Liver (tissue), 9 donors: ENCODE data around the gene USP48. TPM values are rescaled to one million over a fixed set of nuclear protein-coding genes. Genes with fewer than 3 reads are reported as not detected.

Source experiments
- DNase-seq: peaks from one replicate; pipeline ENCODE4 v3.0.0-alpha.2; 2017; ENCODE audit warnings: low spot score
- H3K27ac ChIP-seq, 2 donors: one replicate each; pipeline ENCODE4 v1.7.0; 2013; ENCODE audit warnings: inconsistent platforms in 2 of 2, low read length in 2 of 2, control low read depth in 1 of 2, low read depth in 1 of 2, mild to moderate bottlenecking in 1 of 2
- H3K27me3 ChIP-seq, 4 donors: one replicate each; pipeline versions ENCODE4 v1.6.1 to v1.7.0; 2013; ENCODE audit warnings: low read length in 3 of 4, inconsistent platforms in 1 of 4, mild to moderate bottlenecking in 1 of 4, moderate library complexity in 1 of 4; ENCODE audit not compliant: control insufficient read depth in 4 of 4, insufficient read depth in 4 of 4
- H3K36me3 ChIP-seq, 4 donors: one replicate each; pipeline versions ENCODE4 v1.6.1 to v1.7.0; 2013; ENCODE audit warnings: low read length in 3 of 4, mild to moderate bottlenecking in 3 of 4, low read depth in 1 of 4, moderate library complexity in 1 of 4; ENCODE audit not compliant: control insufficient read depth in 4 of 4, insufficient read depth in 3 of 4
- H3K4me1 ChIP-seq, 4 donors: one replicate each; pipeline versions ENCODE4 v1.6.1 to v1.7.0; 2013; ENCODE audit warnings: low read length in 3 of 4, mild to moderate bottlenecking in 3 of 4, moderate library complexity in 1 of 4; ENCODE audit not compliant: control insufficient read depth in 4 of 4, insufficient read depth in 4 of 4
- H3K4me3 ChIP-seq, 3 donors: one replicate each; pipeline versions ENCODE4 v1.6.1 to v1.7.0; 2013; ENCODE audit warnings: low read length in 3 of 3, control low read depth in 1 of 3, low read depth in 1 of 3, mild to moderate bottlenecking in 1 of 3
- H3K9ac ChIP-seq, 2 donors: one replicate each; pipeline ENCODE4 v1.7.0; 2013; ENCODE audit warnings: low read length in 2 of 2, mild to moderate bottlenecking in 2 of 2, moderate library complexity in 2 of 2, control low read depth in 1 of 2, low read depth in 1 of 2
- H3K9me3 ChIP-seq, 4 donors: one replicate each; pipeline versions ENCODE4 v1.6.1 to v1.7.0; 2013; ENCODE audit warnings: low read length in 3 of 4; ENCODE audit not compliant: control insufficient read depth in 4 of 4
- CTCF ChIP-seq: fragments of 150-350 bp; IDR thresholded peaks from 2 replicates; pipeline ENCODE4 v1.5.1; 2017; ENCODE audit warnings: improper control_type of control experiment, low read depth, low read length; ENCODE audit not compliant: missing input control
- EGR1 ChIP-seq, 2 donors: IDR thresholded peaks; 2 replicates each; pipeline ENCODE4 v1.6.1; 2016 to 2018; ENCODE audit warnings: antibody characterized with exemption in 2 of 2, low read depth in 2 of 2
- MAX ChIP-seq: IDR thresholded peaks from 2 replicates; pipeline ENCODE4 v1.6.1; 2016; ENCODE audit warnings: antibody characterized with exemption
- RAD21 ChIP-seq, 2 donors: IDR thresholded peaks; 2 replicates each; pipeline ENCODE4 v1.6.1; 2016; ENCODE audit warnings: antibody characterized with exemption in 2 of 2, mild to moderate bottlenecking in 2 of 2
- REST ChIP-seq: IDR thresholded peaks from 2 replicates; pipeline ENCODE4 v1.6.1; 2016; ENCODE audit warnings: antibody characterized with exemption, mild to moderate bottlenecking
- RXRA ChIP-seq, 2 donors: IDR thresholded peaks; 2 replicates each; pipeline ENCODE4 v1.6.1; 2017 to 2018; ENCODE audit warnings: antibody characterized with exemption in 2 of 2, mild to moderate bottlenecking in 1 of 2
- WGBS: extraction: QIAGEN DNeasy Blood & Tissue Kit; methylation state at CpG from one replicate; pipeline ENCODE4 v1.1.7; 2013; 5-methylcytosine and 5-hydroxymethylcytosine counted together
- polyA plus RNA-seq, 2 donors: library from polyadenylated mRNA; stranded (reverse) in 1 of 2; unstranded in 1 of 2; fragments of 200-250 nt in 1 of 2; fragments of >200 nt in 1 of 2; fragmentation: Nextera tagmentation in 1 of 2; extraction: Ambion mirVana in 1 of 2; gene quantifications; one replicate each; pipeline versions ENCODE4 v1.2.1 to v1.2.3, GENCODE V29; 2013 to 2015
- total RNA-seq, 2 donors: library from RNA; depleted of rRNA; stranded (reverse); fragments of >200 nt; gene quantifications; one replicate each; pipeline ENCODE4 v1.2.3, GENCODE V29; 2014
- donor health status: healthy.
- donor health status: healthy.
- donor health status: healthy.
- donor health status: healthy.
- donor health status: healthy.

Gene USP48
- total and polyA plus RNA-seq, 4 donors = 7.8 to 34.9 (median 23.1) TPM

GRCh38 chr1:21704145-21704544 is 78.8 kb downstream of the USP48 start:
- no peaks in the 10 kb centered on the region for H3K9me3 ChIP-seq
- H3K9ac ChIP-seq = no peak overlapping the region
- DNase-seq = no peak
- H3K36me3 ChIP-seq = peaks cover 9 to 31% (median 25%) of the 10 kb centered on the region in 4 donors
- TF ChIP-seq REST = no peak
- TF ChIP-seq RXRA (IDR thresholded peaks at IDR 0.05) = no peak
- TF ChIP-seq EGR1 (IDR thresholded peaks at IDR 0.05; ENCODE audit: low read depth in 2 of 2) = no peak
- H3K4me1 ChIP-seq = peaks cover 0 to 4% (median 1%) of the 10 kb centered on the region in 4 donors
- WGBS = 89% methylated on average over 5 of the region's 5 CpGs
- H3K27ac ChIP-seq = no peak overlapping the region
- H3K4me3 ChIP-seq = no peak overlapping the region
- no peaks in the 10 kb centered on the region for H3K27me3 ChIP-seq

GRCh38 chr1:21703318-21703963 is 79.5 kb downstream of the USP48 start:
- H3K9ac ChIP-seq = no peak overlapping the region
- peaks cover 9 to 31% (median 25%) of the 10 kb centered on the region in 4 donors for H3K36me3 ChIP-seq
- no peaks in the 10 kb centered on the region for H3K9me3 ChIP-seq
- H3K27me3 ChIP-seq = no peaks in the 10 kb centered on the region
- WGBS = 81% methylated on average over 3 of the region's 3 CpGs
- DNase-seq = no peak
- no peak overlapping the region for H3K4me3 ChIP-seq
- peak; percentile 46 for TF ChIP-seq CTCF
- TF ChIP-seq REST = no peak
- no peak for TF ChIP-seq MAX
- TF ChIP-seq RAD21 (IDR thresholded peaks at IDR 0.05) = peak; percentile 42 to 70
- peaks cover 0 to 4% (median 1%) of the 10 kb centered on the region in 4 donors for H3K4me1 ChIP-seq
- H3K27ac ChIP-seq = no peak overlapping the region
